ENCODE data around the gene TMEM255A.
A peak's percentile ranks its signal among the peaks of the same experiment; 100 is the strongest.

Gene TMEM255A

GRCh38 chrX:120335289-120335688 lies 24.0 kb upstream of the TMEM255A start:
- Histone ChIP-seq H3K27me3 (ENCODE audit: insufficient read depth, poor library complexity, severe bottlenecking) (no peaks in the 10 kb centered on the region), H3K4me3 (replicated peaks; ENCODE audit: insufficient read depth, low read length) (no peak overlapping the region), H3K27ac (replicated peaks) (no peak overlapping the region)
- no peak for TF ChIP-seq POLR2AphosphoS5 (IDR thresholded peaks at IDR 0.05; ENCODE audit: low read depth)
- no peak for TF ChIP-seq SPI1 (IDR thresholded peaks at IDR 0.05; ENCODE audit: borderline replicate concordance, low read depth)
- TF ChIP-seq GABPA (IDR thresholded peaks at IDR 0.05; ENCODE audit: low read depth): no peak
- no peak for TF ChIP-seq CTCF (IDR thresholded peaks at IDR 0.05; ENCODE audit: insufficient read depth, low read length)
- no peak for TF ChIP-seq REST (IDR thresholded peaks at IDR 0.05; ENCODE audit: insufficient replicate concordance, low read depth)
- no peak for DNase-seq (ENCODE audit: low read depth in 1 of 2, low spot score in 1 of 2)

GRCh38 chrX:120334603-120335002 lies 23.3 kb upstream of the TMEM255A start:
- Histone ChIP-seq H3K4me3 (replicated peaks; ENCODE audit: insufficient read depth, low read length) (no peak overlapping the region), H3K27ac (replicated peaks) (no peak overlapping the region), H3K27me3 (ENCODE audit: insufficient read depth, poor library complexity, severe bottlenecking) (no peaks in the 10 kb centered on the region)
- TF ChIP-seq REST (IDR thresholded peaks at IDR 0.05; ENCODE audit: insufficient replicate concordance, low read depth): no peak
- peak; percentile 51; the same call in 1 of the 2 replicates for TF ChIP-seq POLR2AphosphoS5 (IDR thresholded peaks at IDR 0.05; ENCODE audit: low read depth)
- TF ChIP-seq SPI1 (IDR thresholded peaks at IDR 0.05; ENCODE audit: borderline replicate concordance, low read depth): peak; percentile 28; the same call in 1 of the 2 replicates
- DNase-seq (ENCODE audit: low read depth in 1 of 2, low spot score in 1 of 2): peak in 1 of 2 experiments; percentile 28

GRCh38 chrX:120334151-120334550 lies 22.9 kb upstream of the TMEM255A start:
- no peak overlapping the region for H3K27ac ChIP-seq (replicated peaks)
- no peak for DNase-seq (ENCODE audit: low read depth in 1 of 2, low spot score in 1 of 2)
- TF ChIP-seq GABPA (IDR thresholded peaks at IDR 0.05; ENCODE audit: low read depth) (no peak), POLR2AphosphoS5 (IDR thresholded peaks at IDR 0.05; ENCODE audit: low read depth) (no peak), CTCF (IDR thresholded peaks at IDR 0.05; ENCODE audit: insufficient read depth, low read length) (no peak), REST (IDR thresholded peaks at IDR 0.05; ENCODE audit: insufficient replicate concordance, low read depth) (no peak), SPI1 (IDR thresholded peaks at IDR 0.05; ENCODE audit: borderline replicate concordance, low read depth) (no peak)
- no peak overlapping the region for H3K4me3 ChIP-seq (replicated peaks; ENCODE audit: insufficient read depth, low read length)
- H3K27me3 ChIP-seq (ENCODE audit: insufficient read depth, poor library complexity, severe bottlenecking): no peaks in the 10 kb centered on the region
